ENCODE data around the gene REEP6. TPM values are rescaled to one million over a fixed set of nuclear protein-coding genes. Genes with fewer than 3 reads are reported as not detected.

REEP6 gene
- total RNA-seq, 1 donor from 2014 or later, result 16.6 TPM

DNA sequence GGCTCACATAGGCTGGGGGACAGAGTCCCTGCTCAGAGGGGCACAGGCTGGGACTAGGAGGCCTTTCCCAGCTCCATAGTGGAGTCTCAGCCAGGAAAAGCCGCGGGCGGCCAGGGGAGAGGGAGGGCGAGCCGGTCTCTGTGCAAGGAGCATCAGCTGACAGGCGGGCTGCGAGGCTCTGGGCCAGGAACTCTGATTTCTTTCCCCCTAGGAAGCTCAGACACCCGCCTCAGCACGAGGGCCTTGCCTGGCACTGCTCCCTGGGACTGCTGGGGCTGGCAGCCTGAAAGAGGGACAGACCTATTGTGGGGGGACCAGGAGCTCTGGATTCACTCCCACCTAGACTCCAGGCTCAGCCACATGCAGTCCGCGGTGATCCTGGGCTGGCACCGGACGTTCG is 30.7 kb downstream of the REEP6 start:
- no peak for TF ChIP-seq CTCF (IDR thresholded peaks at IDR 0.05; ENCODE audit: unreplicated experiment)
- Mint-ChIP-seq H3K4me3 (ENCODE audit: low read depth) (no peak overlapping the region), H3K4me1 (ENCODE audit: low read depth) (peaks cover 4% of the 10 kb centered on the region), H3K9me3 (ENCODE audit: low read depth) (no peaks in the 10 kb centered on the region), H3K27ac (no peak overlapping the region), H3K27me3 (peaks cover 61% of the 10 kb centered on the region), H3K36me3 (ENCODE audit: insufficient read depth) (no peaks in the 10 kb centered on the region)
- no peak for DNase-seq (ENCODE audit: low spot score, unreplicated experiment)

DNA sequence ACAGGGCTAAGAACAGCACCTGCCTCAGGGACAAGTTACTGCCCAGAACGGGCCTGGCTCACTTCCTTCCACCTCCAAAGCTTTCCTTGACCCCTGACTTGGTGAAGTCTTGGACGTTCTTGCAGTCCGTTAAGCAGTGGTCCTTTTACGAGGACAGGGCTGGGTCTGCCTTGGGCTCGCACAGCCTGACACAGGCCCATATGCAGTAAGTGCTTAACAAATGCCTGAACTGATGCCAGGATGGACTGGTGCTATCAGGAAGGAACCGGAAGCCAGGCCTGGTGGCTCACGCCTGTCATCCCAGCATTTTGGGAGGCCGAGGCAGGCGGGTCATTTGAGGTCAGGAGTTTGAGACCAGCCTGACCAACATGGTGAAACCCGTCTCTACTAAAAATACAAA is 31.1 kb downstream of the REEP6 start:
- TF ChIP-seq CTCF (IDR thresholded peaks at IDR 0.05; ENCODE audit: unreplicated experiment), result no peak
- peaks cover 4% of the 10 kb centered on the region for H3K4me1 Mint-ChIP-seq (ENCODE audit: low read depth)
- H3K9me3 Mint-ChIP-seq (ENCODE audit: low read depth), result no peaks in the 10 kb centered on the region
- no peaks in the 10 kb centered on the region for H3K36me3 Mint-ChIP-seq (ENCODE audit: insufficient read depth)
- no peak overlapping the region for H3K4me3 Mint-ChIP-seq (ENCODE audit: low read depth)
- DNase-seq (ENCODE audit: low spot score, unreplicated experiment), result no peak
- peaks cover 59% of the 10 kb centered on the region for H3K27me3 Mint-ChIP-seq
- no peak overlapping the region for H3K27ac Mint-ChIP-seq

DNA sequence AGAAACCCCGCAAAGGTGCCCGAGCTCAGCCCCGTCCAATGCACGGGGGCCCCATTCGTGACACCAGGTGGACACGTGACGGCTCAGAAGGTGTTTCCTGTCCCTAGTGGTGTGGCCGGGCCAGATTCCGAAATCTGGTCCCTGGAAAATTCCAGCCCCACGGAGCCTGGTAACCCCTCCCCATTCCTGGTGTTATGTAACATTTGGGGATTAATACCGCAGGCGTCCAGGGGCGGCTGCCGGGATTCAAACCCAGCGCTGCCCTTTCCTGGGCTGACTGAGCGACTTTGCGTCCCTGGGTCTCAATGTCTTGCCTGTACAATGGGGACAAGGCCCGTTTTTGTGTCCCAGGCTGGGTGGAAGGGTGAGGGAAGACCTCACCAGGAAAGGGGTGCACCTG is 31.9 kb downstream of the REEP6 start:
- Mint-ChIP-seq H3K36me3 (ENCODE audit: insufficient read depth) (no peaks in the 10 kb centered on the region), H3K27me3 (peaks cover 64% of the 10 kb centered on the region), H3K4me3 (ENCODE audit: low read depth) (no peak overlapping the region), H3K27ac (no peak overlapping the region), H3K4me1 (ENCODE audit: low read depth) (peaks cover 4% of the 10 kb centered on the region), H3K9me3 (ENCODE audit: low read depth) (no peaks in the 10 kb centered on the region)
- DNase-seq (ENCODE audit: low spot score, unreplicated experiment), result no peak
- TF ChIP-seq CTCF (IDR thresholded peaks at IDR 0.05; ENCODE audit: unreplicated experiment), result no peak

DNA sequence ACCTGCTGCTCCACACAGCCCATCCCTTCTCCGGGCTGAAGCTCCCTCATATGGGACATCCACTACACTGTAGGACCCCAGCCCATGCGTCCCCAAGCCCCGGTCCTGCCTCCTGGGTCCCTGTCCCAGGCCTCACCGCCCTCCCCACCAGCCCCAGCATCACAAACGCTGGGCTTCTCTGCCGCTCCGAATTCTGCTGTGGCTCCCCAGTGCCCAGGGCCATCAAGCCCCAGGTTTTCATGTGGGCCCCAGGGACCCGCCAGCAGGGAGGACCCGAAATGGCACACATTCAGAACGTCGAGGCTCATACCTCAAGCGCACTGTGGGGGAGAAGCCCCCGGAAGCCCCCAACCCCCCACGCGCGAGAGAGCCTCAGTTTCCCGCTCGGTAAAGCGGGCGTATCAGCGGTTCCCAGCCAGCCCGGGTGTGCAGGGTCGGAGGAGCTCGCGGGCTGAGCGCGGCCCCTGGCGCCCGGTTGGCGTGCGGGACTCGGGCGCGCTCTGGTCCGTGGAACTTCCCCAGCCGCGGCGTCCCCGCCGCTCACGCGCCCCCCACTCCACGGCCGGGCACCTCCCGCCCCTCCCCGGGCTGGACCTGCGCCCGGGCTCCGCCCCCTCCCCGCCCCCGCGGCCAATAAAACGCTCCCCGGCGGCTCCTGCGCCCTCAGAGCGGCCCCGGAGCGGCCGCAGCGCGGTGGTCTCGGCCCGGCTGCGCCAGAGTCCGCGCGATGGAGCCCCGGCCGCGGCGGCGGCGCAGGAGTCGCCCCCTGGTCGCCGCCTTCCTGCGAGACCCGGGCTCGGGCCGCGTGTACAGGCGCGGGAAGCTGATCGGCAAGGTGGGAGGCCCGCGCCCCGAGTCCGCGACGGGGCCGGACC is 32.7 kb downstream of the REEP6 start, which contains the start of gene PLK5:
Gene PLK5 (plus strand): TSS at position 666 of the 875 bp plus-strand sequence. CDS start 2,920 bp downstream, outside the sequence.
- Mint-ChIP-seq H3K36me3 (ENCODE audit: insufficient read depth) (no peaks in the 10 kb centered on the region), H3K27ac (peak within 1 kb of the TSS; percentile 18), H3K4me3 (ENCODE audit: low read depth) (peak within 1 kb of the TSS; percentile 40), H3K9me3 (ENCODE audit: low read depth) (no peaks in the 10 kb centered on the region), H3K4me1 (ENCODE audit: low read depth) (peaks cover 4% of the 10 kb centered on the region), H3K27me3 (peaks cover 57% of the 10 kb centered on the region)
- DNase-seq (ENCODE audit: low spot score, unreplicated experiment), result no peak
- no peak for TF ChIP-seq CTCF (IDR thresholded peaks at IDR 0.05; ENCODE audit: unreplicated experiment)

- Mint-ChIP-seq H3K4me1 (ENCODE audit: low read depth) (peaks cover 4% of the 10 kb centered on the region), H3K9me3 (ENCODE audit: low read depth) (no peaks in the 10 kb centered on the region), H3K36me3 (ENCODE audit: insufficient read depth) (no peaks in the 10 kb centered on the region), H3K27ac (peak overlapping the region; percentile 18), H3K4me3 (ENCODE audit: low read depth) (peak overlapping the region; percentile 40), H3K27me3 (peaks cover 55% of the 10 kb centered on the region)
- DNase-seq (ENCODE audit: low spot score, unreplicated experiment), result no peak
- TF ChIP-seq CTCF (IDR thresholded peaks at IDR 0.05; ENCODE audit: unreplicated experiment), result no peak
These were observed 33.4 kb downstream of the REEP6 start for GRCh38 chr19:1524287-1524971.
